HEK293T (cell line): Measurements from ENCODE around the gene ZBTB20.

Source experiments
- BHLHE40 ChIP-seq: fragments of 450-650 bp; IDR thresholded peaks from 2 replicates; pipeline ENCODE4 v1.6.1; 2016; ENCODE audit warnings: mild to moderate bottlenecking, moderate library complexity, borderline replicate concordance
- CTBP1 ChIP-seq: fragments of 450-650 bp; IDR thresholded peaks from 2 replicates; pipeline ENCODE4 v1.6.1; 2016; ENCODE audit warnings: borderline replicate concordance
- ELF4 ChIP-seq: fragments of 450-650 bp; IDR thresholded peaks from 2 replicates; pipeline ENCODE4 v1.6.1; 2017; ENCODE audit warnings: antibody characterized with exemption
- FOXA1 ChIP-seq: fragments of 450-650 bp; IDR thresholded peaks from 2 replicates; pipeline ENCODE4 v1.6.1; 2016; ENCODE audit warnings: mild to moderate bottlenecking
- FOXK2 ChIP-seq: fragments of 450-650 bp; IDR thresholded peaks from 2 replicates; pipeline ENCODE4 v1.6.1; 2016; ENCODE audit warnings: mild to moderate bottlenecking
- FOXM1 ChIP-seq: fragments of 450-650 bp; IDR thresholded peaks from 2 replicates; pipeline ENCODE4 v1.6.1; 2017; ENCODE audit warnings: mild to moderate bottlenecking, borderline replicate concordance
- LEF1 ChIP-seq: fragments of 450-650 bp; IDR thresholded peaks from 2 replicates; pipeline ENCODE4 v1.6.1; 2017; ENCODE audit warnings: mild to moderate bottlenecking, borderline replicate concordance
- NFRKB ChIP-seq: fragments of 450-650 bp; IDR thresholded peaks from 2 replicates; pipeline ENCODE4 v1.6.1; 2016; ENCODE audit warnings: mild to moderate bottlenecking, moderate library complexity
- SUZ12 ChIP-seq: fragments of 450-650 bp; IDR thresholded peaks from 2 replicates; pipeline ENCODE4 v1.6.1; 2016; ENCODE audit warnings: mild to moderate bottlenecking
- ZNF384 ChIP-seq: fragments of 450-650 bp; IDR thresholded peaks from 2 replicates; pipeline ENCODE4 v1.6.1; 2016
- TF ChIP-seq, protein P1 (sequence below): fragments of 450-650 bp; IDR thresholded peaks from 2 replicates; pipeline ENCODE4 v1.6.1; 2016

DNA sequence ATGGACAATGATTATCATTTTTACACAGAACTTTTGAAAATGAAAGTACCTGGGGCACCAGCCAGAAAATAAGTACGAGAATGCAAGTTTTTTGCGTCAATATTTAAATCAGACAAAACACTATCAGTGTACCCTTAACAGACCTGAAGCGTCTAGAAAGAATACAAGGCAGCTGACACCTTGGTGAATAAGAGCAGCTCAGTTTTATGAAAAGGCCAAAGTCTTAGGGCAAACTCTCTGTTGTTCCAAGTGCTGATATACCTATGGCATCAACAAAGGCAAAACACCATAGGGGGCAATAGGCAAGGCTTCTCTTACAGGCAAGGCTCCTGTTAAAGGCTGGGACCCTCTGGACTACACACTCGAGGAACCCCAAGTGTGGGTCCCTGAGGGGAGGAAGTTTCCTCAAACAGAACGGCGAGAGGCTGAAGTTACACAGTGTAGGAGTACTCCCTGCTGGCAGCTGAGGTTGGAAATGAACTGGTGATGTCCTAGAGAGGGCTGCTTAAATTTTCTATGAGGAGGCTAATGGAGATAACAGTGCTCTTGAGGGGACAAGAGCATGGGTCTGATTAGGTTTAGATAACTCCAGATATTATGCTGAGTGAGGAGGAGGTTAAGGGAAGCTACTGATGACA is 562.2 kb downstream of the ZBTB20 start:
- TF ChIP-seq ELF4 (no peak), FOXM1 (no peak), ZNF384 (no peak), LEF1 (no peak), FOXK2 (no peak), FOXA1 (no peak), BHLHE40 (no peak), CTBP1 (no peak), SUZ12 (no peak), NFRKB (no peak)
- TF ChIP-seq, protein P1, sequence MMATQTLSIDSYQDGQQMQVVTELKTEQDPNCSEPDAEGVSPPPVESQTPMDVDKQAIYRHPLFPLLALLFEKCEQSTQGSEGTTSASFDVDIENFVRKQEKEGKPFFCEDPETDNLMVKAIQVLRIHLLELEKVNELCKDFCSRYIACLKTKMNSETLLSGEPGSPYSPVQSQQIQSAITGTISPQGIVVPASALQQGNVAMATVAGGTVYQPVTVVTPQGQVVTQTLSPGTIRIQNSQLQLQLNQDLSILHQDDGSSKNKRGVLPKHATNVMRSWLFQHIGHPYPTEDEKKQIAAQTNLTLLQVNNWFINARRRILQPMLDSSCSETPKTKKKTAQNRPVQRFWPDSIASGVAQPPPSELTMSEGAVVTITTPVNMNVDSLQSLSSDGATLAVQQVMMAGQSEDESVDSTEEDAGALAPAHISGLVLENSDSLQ: no peak
